GM18867 (cell line): ENCODE results near the gene EXOSC10.
A peak's percentile ranks its signal among the peaks of the same experiment; 100 is the strongest.
"Not testable (repeated sequence)": the region's sequence is repeated elsewhere in the genome, so short reads cannot be mapped to it uniquely, and the experiment has no call there.

Experiments used
- ATAC-seq: cut with Tn5 transposase; IDR thresholded peaks from one replicate; pipeline ENCODE4 v1.9.1; 2021; ENCODE audit warnings: mild to moderate bottlenecking, moderate library complexity; ENCODE audit not compliant: unreplicated experiment

Gene EXOSC10

DNA sequence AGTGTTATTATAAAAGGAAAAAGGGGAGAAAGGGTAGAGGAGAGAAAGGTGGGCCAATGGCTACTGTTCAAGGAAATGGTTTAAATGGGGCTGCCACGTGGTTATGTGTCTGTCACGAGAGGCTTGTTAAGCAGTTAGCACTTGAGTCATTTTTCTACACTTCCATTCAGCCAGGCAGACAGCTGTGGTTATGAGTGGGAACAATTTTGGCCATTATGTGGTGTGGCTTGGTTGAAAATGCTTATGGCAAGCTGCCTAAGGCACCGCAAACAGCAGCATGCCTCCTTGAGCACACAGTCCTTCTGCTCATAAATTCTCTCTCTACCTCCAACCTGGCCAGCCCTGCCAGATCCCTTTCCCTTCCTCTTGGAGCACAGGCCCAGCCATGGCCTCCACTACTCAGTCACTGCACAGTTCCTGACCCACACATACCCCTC lies 36.7 kb downstream of the EXOSC10 start:
- peak; percentile 19 for ATAC-seq

DNA sequence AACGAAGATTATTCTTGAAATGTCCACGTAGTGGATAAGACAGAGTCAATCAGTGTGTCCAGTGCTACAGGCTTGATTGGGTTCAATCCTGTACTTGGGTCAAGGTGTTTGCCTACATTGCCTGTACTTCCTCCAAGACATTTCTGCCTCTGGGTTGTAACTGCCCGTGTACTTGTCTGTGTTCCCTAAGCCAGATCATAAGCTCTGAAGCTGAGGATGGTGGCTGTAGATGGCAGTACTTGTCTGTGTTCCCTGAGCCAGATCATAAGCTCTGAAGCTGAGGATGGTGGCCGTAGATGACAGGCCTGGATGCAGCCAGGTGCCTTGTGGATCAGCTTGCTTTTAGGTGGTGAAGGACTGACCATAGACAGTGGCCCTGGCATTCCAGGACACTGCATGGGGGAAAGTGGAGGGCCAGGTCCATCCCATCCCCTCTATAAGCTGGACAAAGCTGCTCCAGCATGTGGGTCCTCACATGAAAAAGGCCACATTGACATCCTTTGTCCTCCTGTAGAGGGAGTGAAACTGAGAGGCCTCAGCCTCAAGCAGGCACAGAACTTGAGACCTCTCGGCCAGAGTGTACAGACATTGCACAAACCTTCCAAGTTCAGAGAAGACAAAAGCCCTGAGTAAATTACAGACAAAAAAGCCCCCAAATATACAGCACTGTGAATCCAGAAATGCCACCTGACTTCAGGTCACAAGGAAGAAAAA lies 37.9 kb downstream of the EXOSC10 start:
- ATAC-seq = no peak

DNA sequence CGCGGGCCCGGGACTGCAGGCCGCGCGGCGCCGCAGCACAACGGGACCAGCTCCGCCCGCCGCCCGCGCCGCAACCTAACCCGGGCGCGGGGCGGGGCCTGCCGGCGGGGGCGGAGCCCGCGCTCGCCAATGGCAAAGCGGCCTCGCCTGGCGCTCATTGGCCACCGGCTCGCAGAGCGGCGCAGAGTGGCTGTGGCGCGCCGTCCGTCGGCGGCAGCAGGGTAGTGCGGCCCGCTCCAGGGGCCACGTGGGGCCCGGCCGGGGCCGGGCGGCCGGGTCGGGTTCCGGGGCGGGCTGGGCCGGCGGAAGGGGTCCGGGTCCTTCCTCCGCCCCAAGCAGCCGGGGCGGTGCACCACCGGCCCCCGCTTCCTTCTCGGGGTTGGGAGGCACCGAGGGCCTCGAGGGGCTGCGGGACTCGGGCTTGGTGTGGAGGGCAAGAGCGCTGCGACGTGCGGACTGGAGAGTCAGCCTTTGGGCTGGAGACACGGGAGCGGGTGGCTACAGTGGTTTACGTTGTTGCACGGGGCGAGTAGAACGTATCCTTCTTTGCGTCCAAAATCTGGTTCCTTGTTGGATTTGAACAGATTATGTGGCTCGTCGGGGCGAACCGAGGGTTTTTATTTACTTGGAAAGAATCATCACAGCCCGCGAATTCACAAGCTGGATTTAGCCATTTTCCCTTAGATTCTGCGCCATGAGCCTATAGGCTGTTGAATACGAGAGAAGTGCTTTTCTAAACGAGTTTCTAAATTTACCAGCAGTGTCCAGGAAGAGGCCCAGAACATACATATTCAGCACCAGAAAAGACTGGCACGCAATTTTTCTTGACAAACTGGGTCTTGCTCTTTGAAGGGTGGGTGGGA lies 39.5 kb downstream of the EXOSC10 start, which contains the start of gene SRM:
TSS of gene SRM (minus strand) at position 51 of the 863 bp plus-strand sequence. CDS start 75 bp downstream, outside the sequence.
- ATAC-seq = peak; percentile 86

DNA sequence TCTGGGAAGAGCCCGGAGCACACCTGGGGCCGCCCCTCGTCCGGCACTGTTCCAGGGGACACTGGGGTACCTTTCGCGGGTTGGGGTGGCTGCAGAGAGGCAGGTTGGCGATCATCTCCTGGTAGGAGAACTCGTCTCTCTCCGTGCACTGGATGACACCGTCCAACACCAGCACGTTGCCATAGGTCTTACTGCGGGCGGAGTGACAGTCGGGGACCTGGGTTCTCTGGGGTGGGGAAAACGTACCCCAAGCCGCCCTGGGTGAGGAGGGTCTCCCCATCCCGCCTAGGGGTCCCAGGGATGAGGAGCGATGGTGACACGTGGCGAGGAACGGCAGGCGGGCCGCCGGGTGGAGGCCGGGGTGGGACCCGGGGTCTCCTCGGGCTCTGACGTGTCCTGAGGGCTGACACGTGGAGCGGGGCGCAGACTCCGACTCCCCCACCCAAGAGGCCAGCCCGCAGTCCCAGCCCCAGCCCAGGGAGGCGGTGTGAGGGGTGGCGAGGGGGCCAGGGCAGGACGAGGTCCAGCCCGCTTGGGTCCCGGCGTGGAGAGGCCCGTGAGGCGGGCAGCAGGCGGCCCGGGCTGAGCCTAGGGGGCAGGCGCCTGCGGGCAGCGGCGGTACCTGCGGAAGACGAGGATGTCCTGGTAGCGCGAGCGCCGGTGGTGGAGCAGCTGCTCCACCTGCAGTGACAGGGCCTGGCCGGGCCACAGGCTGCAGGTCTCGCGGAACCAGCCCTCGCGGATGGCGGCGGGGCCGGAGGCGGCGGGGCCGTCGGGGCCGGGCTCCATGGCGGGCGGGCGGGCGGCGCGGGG lies 40.3 kb downstream of the EXOSC10 start:
- peak; percentile 21 for ATAC-seq

DNA sequence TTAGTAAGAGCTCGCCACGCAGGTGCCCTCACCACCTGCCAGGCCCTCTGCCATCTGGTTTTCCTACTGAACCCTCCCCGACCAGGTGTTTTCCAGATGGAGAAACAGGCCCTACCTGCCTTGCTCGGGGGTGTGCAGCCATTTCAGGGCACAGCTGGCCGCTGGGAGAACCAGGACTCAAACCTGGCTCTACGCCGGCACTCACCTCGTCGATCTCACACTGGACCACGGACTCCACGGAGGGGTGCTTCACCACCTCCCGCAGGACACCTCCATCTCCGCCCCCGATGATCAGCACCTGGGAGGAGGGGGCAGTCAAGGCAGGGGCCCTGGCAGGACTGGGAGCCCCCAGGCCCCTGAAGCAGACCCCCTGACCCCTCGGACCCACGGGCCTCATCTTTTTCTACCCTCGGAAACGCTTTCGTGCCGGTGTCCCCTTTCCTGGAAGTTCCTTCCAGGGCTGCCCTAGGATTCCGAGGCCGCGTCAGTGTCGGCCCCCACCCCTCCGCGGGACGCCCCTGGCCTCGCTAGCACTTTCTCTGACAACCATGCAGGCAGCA lies 41.0 kb downstream of the EXOSC10 start:
- no peak for ATAC-seq

DNA sequence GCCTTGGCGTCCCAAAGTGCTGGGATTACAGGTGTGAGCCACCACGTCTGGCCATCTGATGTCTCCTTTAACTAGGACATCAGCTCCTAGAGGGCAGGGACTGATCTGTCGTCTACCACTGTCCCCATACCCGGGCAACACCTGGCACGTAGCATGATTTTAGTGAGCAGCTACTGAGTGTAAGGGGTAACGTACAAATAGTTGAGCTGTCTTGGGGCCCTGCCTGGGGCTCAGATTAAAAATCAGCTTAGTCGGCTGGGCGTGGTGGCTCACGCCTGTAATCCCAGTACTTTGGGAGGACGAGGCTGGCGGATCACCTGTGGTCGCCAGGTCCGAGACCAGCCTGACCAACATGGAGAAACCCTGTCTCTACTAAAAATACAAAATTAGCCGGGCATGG lies 41.6 kb downstream of the EXOSC10 start:
- ATAC-seq = no peak

DNA sequence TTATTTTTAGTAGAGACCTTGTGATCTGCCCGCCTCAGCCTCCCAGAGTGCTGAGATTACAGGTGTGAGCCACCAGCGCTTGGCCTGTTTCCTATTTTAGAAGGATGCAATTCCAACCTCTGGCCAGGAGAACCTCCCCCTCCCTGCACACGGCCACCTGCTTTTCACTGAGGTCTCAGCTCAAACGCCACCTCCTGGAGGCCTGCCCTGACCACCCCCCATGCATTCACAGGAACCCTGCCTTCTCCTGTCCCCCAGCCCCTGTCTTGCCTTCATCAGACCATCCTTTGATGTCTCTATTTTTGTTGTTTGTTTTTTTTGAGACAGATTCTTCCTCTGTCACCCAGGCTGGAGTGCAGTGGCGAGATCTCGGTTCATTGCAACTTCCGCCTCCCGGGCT lies 42.2 kb downstream of the EXOSC10 start:
- ATAC-seq = no peak

DNA sequence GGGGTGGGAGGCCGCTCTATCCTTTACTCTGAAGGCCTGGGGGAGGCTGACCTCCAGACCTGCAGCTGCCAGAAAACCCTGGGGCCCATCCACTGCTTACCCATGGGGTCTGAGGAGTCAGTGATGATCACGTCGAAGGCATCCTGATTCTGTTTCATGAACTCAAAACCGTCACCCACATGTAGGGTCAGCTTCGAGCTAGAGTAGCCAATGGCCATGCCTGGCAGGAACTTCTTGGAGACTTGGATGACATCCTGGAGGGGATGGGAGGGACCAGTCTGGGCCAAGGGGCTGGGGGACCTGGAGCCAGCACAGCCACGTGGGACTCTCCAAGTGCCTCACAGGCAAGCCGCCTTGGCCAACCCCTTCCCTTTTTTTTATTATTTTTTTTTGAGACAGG lies 43.2 kb downstream of the EXOSC10 start:
- no peak for ATAC-seq

DNA sequence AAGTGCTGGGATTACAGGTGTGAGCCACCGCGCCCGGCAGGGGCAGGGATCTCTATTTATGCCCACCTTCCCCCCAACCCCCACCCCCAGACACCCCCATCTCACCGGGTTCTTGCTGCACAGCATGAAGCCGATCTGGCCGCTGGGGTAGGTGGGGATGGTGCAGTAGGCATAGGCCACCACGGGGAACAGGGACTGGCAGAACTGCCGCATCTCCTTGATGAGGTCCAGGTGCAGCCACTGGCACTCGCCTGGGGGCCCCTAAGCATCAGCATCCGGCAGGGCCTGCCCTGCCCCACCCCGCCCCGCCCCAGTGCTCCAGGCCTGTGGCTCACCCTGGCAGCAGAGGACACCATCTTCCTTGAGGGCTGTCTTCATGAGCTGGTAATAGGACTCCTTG lies 44.0 kb downstream of the EXOSC10 start:
- no peak for ATAC-seq

DNA sequence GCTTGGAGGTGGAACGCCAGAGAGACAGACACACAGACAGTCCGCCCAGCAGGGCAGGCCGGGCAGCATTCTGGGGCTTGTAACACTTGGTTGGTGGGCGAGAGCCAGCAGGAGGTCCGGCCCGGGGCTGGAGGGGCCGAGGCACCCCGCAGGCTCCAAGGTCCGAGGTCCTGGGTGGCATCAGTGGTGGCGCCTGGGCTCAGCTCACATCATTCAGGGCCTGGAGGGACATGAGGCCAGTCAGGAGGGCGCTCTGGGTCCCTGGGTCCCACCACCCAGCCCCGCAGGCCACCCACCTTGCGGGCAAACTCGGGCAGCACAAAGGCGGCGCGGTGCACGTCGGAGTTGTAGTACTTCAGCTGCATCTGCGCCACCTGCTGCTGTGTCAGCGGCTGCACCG lies 45.0 kb downstream of the EXOSC10 start:
- ATAC-seq = no peak

DNA sequence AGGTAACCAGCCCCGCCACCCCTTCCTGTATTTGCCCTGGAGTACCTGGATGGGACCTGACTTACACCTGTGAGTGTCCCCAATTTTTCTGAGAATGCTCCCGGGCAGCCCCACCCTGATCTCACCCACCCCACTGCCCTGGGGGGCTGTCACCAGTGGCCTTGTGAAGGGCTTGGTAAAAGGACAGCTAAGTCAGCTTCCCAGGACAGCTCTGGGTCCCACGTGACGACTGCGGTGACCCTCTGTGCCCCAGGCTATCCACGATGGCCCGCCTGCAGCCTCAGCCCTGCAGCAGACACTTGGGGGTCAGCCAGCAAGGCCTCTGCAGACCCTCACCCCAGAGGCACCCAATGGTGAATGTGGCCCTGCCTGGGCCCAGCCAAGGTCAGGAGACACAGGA lies 45.5 kb downstream of the EXOSC10 start:
- ATAC-seq = no peak

DNA sequence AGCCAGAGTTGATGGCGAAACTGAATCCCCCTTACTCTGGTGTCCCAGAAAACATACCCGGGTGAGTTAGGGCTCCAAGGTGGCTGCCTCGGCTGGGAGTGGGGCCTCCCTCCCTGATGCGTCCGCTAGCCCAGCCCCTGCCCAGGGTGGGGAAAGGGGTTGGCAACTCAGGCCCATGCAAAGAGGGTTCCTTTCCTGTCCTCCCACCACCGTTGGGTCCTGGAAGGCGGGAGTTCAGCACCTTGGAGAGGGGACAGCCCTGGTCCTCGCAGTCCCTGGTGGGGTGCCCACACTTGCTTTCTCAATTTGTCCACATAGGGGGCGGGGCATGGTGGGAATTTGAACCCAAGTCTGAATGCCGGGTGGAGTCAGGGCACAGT lies 45.9 kb downstream of the EXOSC10 start:
- ATAC-seq = no peak

DNA sequence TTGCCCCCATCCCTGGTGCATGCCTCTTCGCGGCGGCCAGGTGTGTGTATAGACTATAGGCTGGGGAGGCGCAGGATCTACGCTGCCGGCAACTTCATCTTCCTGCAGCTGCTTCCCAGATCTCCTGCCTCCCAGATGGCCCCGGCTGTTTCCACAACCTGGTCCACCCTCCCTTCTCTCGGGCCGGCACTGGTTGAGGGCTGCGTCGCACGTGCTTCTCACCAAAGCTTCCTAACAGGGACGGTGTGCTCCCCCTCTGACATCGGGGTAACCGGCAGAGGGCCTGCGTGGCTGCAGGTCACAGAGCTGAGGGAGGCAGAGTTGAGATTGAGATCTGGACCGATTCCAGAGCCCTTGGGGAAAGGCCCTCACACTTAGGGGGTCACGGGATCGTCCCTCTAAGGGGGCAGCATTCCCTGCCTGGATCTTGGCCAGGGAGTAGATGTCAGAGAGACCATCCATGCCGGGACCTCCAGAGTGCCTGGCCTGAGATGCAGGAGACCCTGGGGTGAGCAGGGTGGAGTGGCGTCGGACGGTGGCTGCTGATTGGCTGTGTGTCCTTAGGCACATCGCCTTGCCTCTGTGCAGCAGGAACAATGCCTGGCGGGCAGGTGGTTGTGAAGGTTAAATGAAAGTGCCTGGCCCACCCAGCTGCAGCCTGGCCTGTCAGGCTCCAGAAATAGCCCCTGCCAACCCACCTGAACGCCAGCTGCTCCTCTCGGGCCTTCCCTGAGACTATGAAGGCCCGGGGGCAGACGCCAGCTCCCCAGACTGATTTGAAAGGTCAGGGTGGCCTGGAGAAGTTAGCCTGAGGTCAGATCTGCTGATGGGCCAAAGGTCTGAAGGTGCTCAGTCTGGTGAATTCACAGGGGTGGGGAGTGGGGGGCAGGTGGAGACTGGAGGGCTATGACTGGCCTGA lies 46.6 kb downstream of the EXOSC10 start:
- no peak for ATAC-seq

DNA sequence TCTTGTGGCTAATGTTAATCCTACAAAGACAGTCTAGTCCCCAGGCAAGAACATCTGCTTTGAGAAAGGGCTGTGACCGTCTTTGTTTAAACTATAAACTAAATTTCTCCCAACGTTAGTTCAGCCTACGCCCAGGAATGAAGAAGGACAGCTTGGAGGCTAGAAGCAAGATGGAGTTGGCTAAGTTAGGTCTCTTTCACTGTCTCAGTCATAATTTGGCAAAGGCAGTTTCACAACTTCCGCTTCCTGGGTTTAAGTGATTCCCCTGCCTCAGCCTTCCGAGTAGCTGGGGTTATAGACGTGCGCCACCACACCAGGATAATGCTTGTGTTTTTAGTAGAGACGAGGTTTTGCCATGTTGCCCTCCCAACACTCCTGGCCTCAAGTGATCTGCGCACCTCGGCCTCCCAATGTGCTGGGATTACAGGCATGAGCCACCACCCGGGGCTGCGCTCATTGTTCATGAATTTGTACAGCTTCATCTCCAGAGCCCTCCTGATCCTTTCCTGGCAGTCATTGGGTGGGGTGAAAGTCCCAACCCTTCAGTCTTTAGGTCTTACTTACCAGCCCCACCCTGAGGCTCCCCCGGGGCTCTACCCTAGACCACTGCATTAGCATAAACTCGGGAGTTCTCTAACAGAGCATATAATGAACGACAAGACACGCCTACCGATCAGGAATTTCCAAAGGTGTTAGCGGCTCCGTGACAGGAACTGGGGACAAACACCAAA lies 47.7 kb downstream of the EXOSC10 start:
- no peak for ATAC-seq

DNA sequence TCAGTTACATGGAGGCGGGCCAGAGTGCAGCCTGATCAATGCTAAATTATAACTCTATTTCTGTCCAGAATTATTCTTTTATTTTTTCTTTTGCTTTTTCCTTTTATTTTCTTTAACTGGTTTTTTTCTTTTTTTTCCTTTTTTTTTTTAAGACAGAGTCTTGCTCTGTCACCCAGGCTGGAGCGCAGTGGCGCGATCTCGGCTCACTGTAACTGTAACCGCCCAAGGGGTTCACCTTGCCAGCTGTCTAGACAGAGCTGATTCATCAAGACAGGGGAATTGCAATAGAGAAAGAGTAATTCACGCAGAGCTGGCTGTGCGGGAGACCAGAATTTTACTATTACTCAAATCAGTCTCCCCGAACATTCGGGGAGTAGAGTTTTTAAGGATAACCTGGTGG lies 48.5 kb downstream of the EXOSC10 start:
- not testable (repeated sequence) for ATAC-seq

DNA sequence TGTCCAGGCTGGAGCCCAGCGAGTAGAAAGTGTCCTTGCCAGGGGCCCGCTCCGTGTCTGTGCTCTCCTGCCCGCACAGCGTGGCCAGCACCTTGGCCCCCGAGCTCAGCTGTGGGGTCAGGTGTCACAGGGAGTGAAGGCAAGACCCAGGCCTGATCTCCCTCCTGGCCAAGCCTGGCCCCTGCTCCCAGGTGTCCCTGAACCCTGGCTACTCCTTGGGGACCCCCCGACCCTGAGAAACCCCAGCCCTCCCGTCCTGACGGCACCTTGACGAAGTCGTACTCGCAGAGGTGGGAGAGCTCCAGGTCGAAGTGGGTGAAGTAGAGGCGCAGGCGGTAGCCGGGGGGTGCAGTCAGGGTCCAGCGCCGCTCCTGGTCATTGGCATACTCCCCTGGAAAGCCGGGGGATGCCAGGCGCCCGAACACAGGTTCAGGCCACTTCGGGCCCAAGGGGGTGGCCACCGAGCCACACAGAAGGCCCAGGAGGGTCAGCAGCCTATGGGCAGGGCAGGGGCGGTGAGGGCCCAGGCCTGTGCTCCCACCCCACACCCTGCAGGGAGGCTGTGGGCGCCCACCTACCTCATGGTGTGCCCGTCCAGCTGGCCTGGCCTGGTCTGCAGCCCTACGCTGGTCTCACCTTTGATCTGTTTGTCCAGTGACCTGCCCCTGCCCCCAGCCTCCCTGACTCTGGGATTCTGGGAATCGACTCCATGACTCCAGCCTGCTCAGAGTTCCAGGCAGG lies 52.9 kb downstream of the EXOSC10 start, which contains the start of gene MASP2:
TSS of gene MASP2 (minus strand) at position 615 of the 741 bp plus-strand sequence. CDS start at position 583, 32 bp downstream.
- ATAC-seq = no peak

DNA sequence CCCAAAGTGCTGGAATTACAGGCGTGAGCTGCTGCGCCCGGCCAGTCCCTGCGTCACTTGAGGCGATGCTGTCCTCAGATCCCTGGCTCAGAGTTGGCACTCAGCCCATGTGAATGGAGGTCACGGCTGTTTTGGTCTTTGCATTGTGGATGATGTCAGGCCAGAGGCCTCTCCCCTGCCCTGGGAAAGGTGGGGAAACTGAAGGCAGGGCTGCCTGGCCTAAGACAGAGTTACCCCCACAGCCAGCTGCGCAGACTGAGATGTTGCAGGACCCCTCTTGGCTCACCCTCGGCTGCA lies 53.5 kb downstream of the EXOSC10 start:
- no peak for ATAC-seq

DNA sequence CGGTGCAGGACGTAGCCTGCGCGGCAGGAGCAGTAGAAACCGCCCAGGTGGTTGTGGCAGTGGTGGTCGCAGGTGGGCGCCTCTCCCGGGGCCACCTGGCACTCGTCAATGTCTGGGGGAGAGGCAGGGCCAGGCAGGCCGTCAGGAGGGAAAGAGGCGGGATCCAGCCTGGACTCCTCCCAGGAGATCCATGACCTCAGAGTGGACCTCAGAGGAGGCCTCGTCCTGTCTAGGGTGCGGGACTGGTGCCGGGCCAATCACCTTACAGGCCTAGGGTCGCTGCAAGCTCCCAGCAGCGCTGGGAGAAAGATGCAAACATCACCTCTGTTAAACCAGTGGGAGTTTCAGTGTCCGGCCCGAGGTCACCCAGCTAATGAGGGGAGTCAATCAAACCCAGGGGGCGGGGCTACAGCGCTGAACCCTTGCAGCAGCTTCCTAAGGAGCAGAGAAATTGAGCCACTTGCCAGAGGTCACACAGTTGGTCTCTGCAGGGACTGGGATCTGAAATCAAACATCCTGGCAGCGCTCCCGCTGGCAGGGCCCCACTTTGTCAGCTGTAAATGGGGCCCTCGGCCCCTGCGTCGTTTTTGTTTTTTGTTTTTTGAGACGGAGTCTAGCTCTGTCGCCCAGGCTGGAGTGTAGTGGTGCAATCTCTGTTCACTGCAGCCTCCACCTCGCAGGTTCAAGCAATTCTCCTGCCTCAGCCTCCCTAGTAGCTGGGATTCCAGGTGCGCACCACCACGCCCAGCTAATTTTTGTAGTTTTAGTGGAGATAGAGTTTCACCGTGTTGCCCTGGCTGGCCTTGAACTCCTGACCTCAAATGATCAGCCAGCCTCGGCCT lies 54.0 kb downstream of the EXOSC10 start:
- no peak for ATAC-seq
